ENCODE data around the gene MTOR. TPM values are rescaled to one million over a fixed set of nuclear protein-coding genes. Genes with fewer than 3 reads are reported as not detected.
"Not testable (repeated sequence)": the region's sequence is repeated elsewhere in the genome, so short reads cannot be mapped to it uniquely, and the experiment has no call there.

Gene MTOR
- total RNA-seq, 6 experiments from 2014 or later: 25.1 to 35.3 (median 32.4) TPM

DNA sequence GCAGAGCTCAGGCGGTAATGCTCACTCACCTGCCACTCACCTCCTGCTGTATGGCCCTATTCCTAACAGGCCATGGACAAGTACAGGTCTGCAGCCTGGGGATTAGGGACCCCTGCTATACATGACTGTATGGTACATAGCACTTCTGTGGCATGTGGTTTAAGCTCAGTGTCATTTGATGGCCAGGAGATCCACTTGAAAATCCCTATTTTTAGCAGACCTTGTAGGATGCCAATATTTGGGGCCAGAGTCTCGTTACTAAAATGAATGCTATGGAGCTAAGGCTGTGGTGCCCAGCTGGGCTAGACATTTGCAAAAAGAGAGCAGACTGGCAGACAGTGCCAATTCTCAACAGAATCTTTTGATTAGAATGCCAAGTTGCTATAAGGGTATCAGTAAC, 74.9 kb downstream of the MTOR start:
- no peaks in the 10 kb centered on the region for H3K9me3 ChIP-seq
- TF ChIP-seq, protein P1, sequence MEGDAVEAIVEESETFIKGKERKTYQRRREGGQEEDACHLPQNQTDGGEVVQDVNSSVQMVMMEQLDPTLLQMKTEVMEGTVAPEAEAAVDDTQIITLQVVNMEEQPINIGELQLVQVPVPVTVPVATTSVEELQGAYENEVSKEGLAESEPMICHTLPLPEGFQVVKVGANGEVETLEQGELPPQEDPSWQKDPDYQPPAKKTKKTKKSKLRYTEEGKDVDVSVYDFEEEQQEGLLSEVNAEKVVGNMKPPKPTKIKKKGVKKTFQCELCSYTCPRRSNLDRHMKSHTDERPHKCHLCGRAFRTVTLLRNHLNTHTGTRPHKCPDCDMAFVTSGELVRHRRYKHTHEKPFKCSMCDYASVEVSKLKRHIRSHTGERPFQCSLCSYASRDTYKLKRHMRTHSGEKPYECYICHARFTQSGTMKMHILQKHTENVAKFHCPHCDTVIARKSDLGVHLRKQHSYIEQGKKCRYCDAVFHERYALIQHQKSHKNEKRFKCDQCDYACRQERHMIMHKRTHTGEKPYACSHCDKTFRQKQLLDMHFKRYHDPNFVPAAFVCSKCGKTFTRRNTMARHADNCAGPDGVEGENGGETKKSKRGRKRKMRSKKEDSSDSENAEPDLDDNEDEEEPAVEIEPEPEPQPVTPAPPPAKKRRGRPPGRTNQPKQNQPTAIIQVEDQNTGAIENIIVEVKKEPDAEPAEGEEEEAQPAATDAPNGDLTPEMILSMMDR (IDR thresholded peaks at IDR 0.05): no peak
- TF ChIP-seq POLR2A (IDR thresholded peaks at IDR 0.05): no peak
- DNase-seq (no peak), ATAC-seq (no peak)
- H3K4me1 ChIP-seq: peaks cover 0 to 7% (median 0%) of the 10 kb centered on the region in 4 donors
- no peaks in the 10 kb centered on the region for H3K27me3 ChIP-seq
- no peak overlapping the region for H3K27ac ChIP-seq
- intact Hi-C loops (cut with DNase I): no loop called here
- no CpG with 5 or more reads among the region's 2 CpGs for WGBS (ENCODE audit: insufficient coverage, low coverage, low lambda C conversion rate, missing lambda C conversion rate)
- H3K4me3 ChIP-seq: no peak overlapping the region
- H3K36me3 ChIP-seq: peaks cover 0 to 20% (median 2%) of the 10 kb centered on the region in 4 donors

DNA sequence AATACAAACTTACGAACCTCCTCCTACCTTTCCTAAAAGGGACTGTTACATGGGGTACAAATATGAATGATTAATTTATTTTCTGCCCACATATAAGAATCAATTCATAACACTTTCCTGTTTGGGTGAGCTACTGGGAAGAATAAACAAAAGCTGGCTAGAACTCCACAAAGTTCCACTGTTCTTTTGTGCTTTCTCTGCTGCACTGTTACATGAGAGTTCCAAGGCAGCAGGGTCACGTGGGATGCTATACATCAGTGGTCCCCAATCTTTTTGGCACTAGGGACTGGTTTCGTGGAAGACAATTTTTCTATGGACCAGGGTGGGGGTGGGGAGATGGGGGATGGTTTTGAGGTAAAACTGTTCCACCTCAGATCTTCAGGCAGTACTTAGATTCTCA, 75.4 kb downstream of the MTOR start:
- Histone ChIP-seq H3K4me1 (peaks cover 0 to 7% (median 0%) of the 10 kb centered on the region in 4 donors), H3K36me3 (peaks cover 0 to 22% (median 2%) of the 10 kb centered on the region in 4 donors), H3K4me3 (no peak overlapping the region), H3K27me3 (no peaks in the 10 kb centered on the region), H3K27ac (no peak overlapping the region), H3K9me3 (no peaks in the 10 kb centered on the region)
- TF ChIP-seq, protein P1 (IDR thresholded peaks at IDR 0.05): no peak
- no peak for TF ChIP-seq POLR2A (IDR thresholded peaks at IDR 0.05)
- intact Hi-C loops (cut with DNase I): no loop called here
- ATAC-seq: no peak
- no peak for DNase-seq
- 97% methylated on average over 3 of the region's 3 CpGs for WGBS (ENCODE audit: insufficient coverage, low coverage, low lambda C conversion rate, missing lambda C conversion rate)

DNA sequence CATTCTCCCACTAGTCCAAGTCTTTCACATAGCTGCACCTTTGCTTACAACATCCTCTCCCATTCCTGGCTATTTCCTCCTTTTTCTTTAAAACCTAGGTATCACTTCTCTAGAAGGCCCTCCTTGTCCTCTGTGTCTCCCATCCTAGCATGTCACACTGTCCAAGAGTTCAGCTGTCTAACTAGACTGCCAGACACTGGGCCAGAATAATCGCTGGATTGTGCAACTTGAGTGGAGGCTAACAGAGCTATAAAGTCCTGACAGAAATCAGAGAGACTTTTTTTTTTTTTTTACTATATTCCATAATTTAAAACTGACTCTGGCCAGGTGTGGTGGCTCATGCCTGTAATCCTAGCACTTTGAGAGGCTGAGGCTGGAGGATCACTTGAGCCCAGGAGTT, 77.4 kb downstream of the MTOR start:
- TF ChIP-seq, protein P1 (IDR thresholded peaks at IDR 0.05): no peak
- TF ChIP-seq POLR2A (IDR thresholded peaks at IDR 0.05): no peak
- Histone ChIP-seq H3K4me1 (peaks cover 0 to 7% (median 0%) of the 10 kb centered on the region in 4 donors), H3K36me3 (peaks cover 0 to 9% (median 2%) of the 10 kb centered on the region in 4 donors), H3K27ac (no peak overlapping the region), H3K27me3 (no peaks in the 10 kb centered on the region), H3K4me3 (no peak overlapping the region), H3K9me3 (no peaks in the 10 kb centered on the region)
- peak; percentile 37 to 92 (median 82) for ATAC-seq
- DNase-seq: peak in 1 of 3 donors; percentile 78
- intact Hi-C loops (cut with DNase I): no loop called here
- 18% methylated on average over 1 of the region's 1 CpG for whole genome bisulfite sequencing (ENCODE audit: insufficient coverage, low coverage, low lambda C conversion rate, missing lambda C conversion rate)

DNA sequence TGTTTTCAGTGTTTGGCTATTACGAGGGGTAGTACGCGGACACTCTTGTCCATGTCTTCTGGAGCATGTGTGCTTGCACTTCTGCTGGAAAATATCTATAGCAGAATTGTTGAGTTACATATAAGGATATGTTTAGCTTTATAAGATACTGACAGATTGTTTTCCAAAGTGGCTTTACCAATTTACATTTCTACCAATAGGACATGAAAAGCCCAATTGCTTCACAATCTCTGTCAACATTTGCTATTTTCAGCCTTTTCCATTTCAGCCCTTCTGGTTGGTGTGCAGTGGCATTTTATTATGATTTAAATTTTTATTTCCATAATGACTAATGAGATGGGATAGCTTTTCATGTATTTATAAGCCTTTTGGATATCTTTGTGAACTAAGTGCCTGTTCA, 79.5 kb downstream of the MTOR start:
- intact Hi-C loops (cut with DNase I): no loop called here
- no peak overlapping the region for H3K4me3 ChIP-seq
- no peak for DNase-seq
- H3K36me3 ChIP-seq: peaks cover 0 to 6% (median 2%) of the 10 kb centered on the region in 4 donors
- H3K27me3 ChIP-seq: no peaks in the 10 kb centered on the region
- 100% methylated on average over 3 of the region's 3 CpGs for WGBS (ENCODE audit: insufficient coverage, low coverage, low lambda C conversion rate, missing lambda C conversion rate)
- TF ChIP-seq, protein P1 (IDR thresholded peaks at IDR 0.05): no peak
- TF ChIP-seq POLR2A (IDR thresholded peaks at IDR 0.05): no peak
- H3K4me1 ChIP-seq: peaks cover 0 to 7% (median 0%) of the 10 kb centered on the region in 4 donors
- no peaks in the 10 kb centered on the region for H3K9me3 ChIP-seq
- H3K27ac ChIP-seq: no peak overlapping the region
- no peak for ATAC-seq

DNA sequence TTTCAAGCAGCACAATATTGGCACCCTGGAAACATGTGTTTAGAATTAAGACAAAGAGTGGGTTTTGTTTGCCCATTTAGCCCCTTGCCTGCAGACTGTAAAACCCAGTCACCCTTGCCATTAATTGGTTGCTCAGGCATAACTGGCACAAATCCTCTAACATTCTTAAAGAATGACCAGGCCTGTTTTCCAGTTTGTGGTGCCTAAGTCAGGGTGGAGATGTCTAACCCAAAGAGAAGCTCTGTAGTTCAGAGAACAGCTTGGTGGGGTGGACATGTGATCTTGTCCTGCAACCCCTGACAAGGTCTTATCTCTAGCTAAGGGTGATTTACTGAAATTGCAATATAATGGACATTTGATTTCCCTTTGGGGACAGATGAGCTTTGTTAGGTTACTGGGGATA, 82.0 kb downstream of the MTOR start:
- intact Hi-C loops (cut with DNase I): no loop called here
- no peak for DNase-seq
- no peaks in the 10 kb centered on the region for H3K9me3 ChIP-seq
- no peak for TF ChIP-seq POLR2A (IDR thresholded peaks at IDR 0.05)
- TF ChIP-seq, protein P1 (IDR thresholded peaks at IDR 0.05): no peak
- H3K4me3 ChIP-seq: no peak overlapping the region
- ATAC-seq: no peak
- H3K27ac ChIP-seq: no peak overlapping the region
- no peaks in the 10 kb centered on the region for H3K27me3 ChIP-seq
- peaks cover 0 to 7% (median 0%) of the 10 kb centered on the region in 4 donors for H3K4me1 ChIP-seq
- H3K36me3 ChIP-seq: peaks cover 0 to 6% (median 0%) of the 10 kb centered on the region in 4 donors

DNA sequence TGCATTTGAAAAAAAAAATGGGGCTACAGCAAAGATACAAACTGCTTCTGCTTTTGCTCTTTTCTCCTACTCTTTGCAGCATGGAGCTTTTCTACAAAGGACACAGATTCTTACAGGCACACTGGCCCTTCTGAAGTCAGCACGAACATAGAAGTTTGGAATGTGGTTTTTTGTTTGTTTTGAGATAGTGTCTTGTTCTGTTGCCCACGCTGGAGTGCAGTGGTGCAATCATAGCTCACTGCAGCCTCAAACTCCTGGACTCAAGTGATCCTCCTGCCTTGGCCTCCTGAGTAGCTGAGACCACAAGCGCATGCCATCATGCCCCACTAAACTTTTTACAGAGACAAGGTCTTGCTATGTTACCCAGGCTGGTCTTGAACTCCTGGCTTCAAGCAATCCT, 82.6 kb downstream of the MTOR start:
- H3K4me3 ChIP-seq; DNase-seq; H3K27me3 ChIP-seq; H3K4me1 ChIP-seq; intact Hi-C loops (cut with DNase I); H3K9me3 ChIP-seq; H3K36me3 ChIP-seq; H3K27ac ChIP-seq: not testable (repeated sequence)
- 33% methylated on average over 3 of the region's 3 CpGs for WGBS (ENCODE audit: insufficient coverage, low coverage, low lambda C conversion rate, missing lambda C conversion rate)
- peak in 1 of 4 donors; percentile 49 for ATAC-seq

Measured in right lobe of liver (tissue), 6 donors.